NT2/D1 (cell line): ENCODE measurements around the gene KRT31.

Experiments used
- SUZ12 ChIP-seq: IDR thresholded peaks from 2 replicates; pipeline ENCODE4 v1.6.1; 2011; ENCODE audit not compliant: insufficient read length, insufficient read depth; ENCODE audit errors: extremely low read depth
- YY1 ChIP-seq: IDR thresholded peaks from 2 replicates; pipeline ENCODE4 v1.6.1; 2011; ENCODE audit not compliant: insufficient read length, insufficient read depth
- ZNF274 ChIP-seq: IDR thresholded peaks from 2 replicates; pipeline ENCODE4 v1.6.1; 2011; ENCODE audit warnings: mild to moderate bottlenecking, low read depth, low read length

- no peak for TF ChIP-seq YY1
- TF ChIP-seq ZNF274 = no peak
- no peak for TF ChIP-seq SUZ12
Observed at GRCh38 chr17:41420134-41420533, 22.7 kb upstream of the KRT31 start.
